ENCODE measurements around the gene PRKCSH. TPM values are rescaled to one million over a fixed set of nuclear protein-coding genes. Genes with fewer than 3 reads are reported as not detected.

The PRKCSH gene
- total and polyA plus RNA-seq, 2 donors (not counting 1 experiment from before 2014, with no cell fraction given) = 259 to 402 TPM

DNA sequence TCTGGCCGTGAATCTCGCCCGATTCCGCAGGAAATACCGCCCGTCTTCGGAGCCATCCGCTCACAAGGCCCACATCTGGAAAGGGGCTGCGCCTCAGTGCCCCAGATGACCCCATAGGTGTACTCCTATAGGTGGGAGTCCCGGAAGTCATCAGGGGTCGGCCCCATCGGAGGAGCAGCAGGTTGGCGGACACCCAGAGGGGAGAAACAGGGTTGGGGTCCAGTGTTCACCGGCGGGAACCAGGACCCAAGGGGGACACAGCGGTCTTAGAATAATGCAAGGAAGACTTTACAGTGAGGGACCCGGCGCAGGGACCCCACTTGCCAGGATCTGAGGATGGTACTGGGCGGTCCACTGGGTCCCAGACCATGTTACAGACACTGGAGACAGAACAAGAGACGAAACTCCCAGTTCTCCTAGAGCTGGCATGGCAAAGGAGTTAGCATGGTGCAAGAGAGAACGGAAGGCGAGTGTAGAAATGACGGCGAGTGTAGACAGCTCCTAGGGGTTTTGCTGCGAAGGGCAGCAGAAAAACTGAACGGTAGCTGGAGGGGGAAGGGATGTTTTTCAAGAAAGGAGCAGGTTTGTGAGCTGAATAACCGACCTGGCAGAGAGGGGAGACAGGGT is 12.2 kb upstream of the PRKCSH start:
- H3K79me2 ChIP-seq (ENCODE audit: control insufficient read depth, insufficient read depth, low read length) = no peaks in the 10 kb centered on the region
- H4K20me1 ChIP-seq (ENCODE audit: control insufficient read depth, insufficient read depth, low read length, poor library complexity, severe bottlenecking) = no peaks in the 10 kb centered on the region
- no peaks in the 10 kb centered on the region for H3K9me3 Mint-ChIP-seq (ENCODE audit: insufficient read depth)
- CTCF ChIA-PET = interaction anchor here (0.6 to 5.4 kb wide), 9 partner anchors 12 to 180 kb away, joined by 3 to 41 read pairs (median 4); partner anchors contain the start of genes EPOR, ODAD3, PRKCSH and SWSAP1
- 31% methylated on average over 27 of the region's 27 CpGs for WGBS (ENCODE audit: insufficient coverage)
- DNase-seq = no peak
- H3K36me3 ChIP-seq (replicated peaks in 1 of 2; ENCODE audit: control extremely low read depth in 1 of 2, control insufficient read depth in 1 of 2, extremely low read depth in 1 of 2, insufficient read depth in 2 of 2, low read length in 1 of 2) = no peaks in the 10 kb centered on the region
- ATAC-seq (ENCODE audit: low read depth) = no peak
- intact Hi-C loops (cut with micrococcal nuclease) = loop anchor here (5.0 kb wide), 2 partner anchors 159 to 376 kb away; no protein-coding TSS in a partner anchor
- peaks cover 0 to 48% (median 24%) of the 10 kb centered on the region in 4 experiments for H3K27me3 ChIP-seq (replicated peaks in 1 of 4; ENCODE audit: control extremely low read depth in 1 of 4, control insufficient read depth in 3 of 4, insufficient read depth in 4 of 4, low read length in 3 of 4)
- peak overlapping the region; percentile 84 for H3K4me3 Mint-ChIP-seq
- H3K27me3 Mint-ChIP-seq = peaks cover 18% of the 10 kb centered on the region
- peak overlapping the region; percentile 54 for H3K9ac ChIP-seq (ENCODE audit: low read length)
- no peak overlapping the region for H3K27ac ChIP-seq (ENCODE audit: low read length in 2 of 2)
- POLR2A ChIA-PET = interaction anchor here (0.5 to 3.0 kb wide), 7 partner anchors 9 to 86 kb away, joined by 3 to 15 read pairs (median 4); partner anchors contain the start of genes ODAD3, PRKCSH and SWSAP1
- H3K4me2 ChIP-seq (replicated peaks; ENCODE audit: low read depth, low read length, poor library complexity, severe bottlenecking) = peak overlapping the region; percentile 76
- H2AFZ ChIP-seq (ENCODE audit: insufficient read depth, low read depth, low read length, poor library complexity, severe bottlenecking) = peak overlapping the region; percentile 55
- peaks cover 50% of the 10 kb centered on the region for H3K4me1 Mint-ChIP-seq
- peak overlapping the region in 3 of 5 experiments; percentile 40 to 57 (median 49) for H3K4me3 ChIP-seq (ENCODE audit: control extremely low read depth in 1 of 5, extremely low read depth in 1 of 5, insufficient read depth in 1 of 5, low read depth in 2 of 5, low read length in 4 of 5)
- H3K27ac Mint-ChIP-seq = peak overlapping the region; percentile 58
- TF ChIP-seq EZH2 (IDR thresholded peaks at IDR 0.05; ENCODE audit: borderline replicate concordance, insufficient read depth, low read depth, low read length, poor library complexity, severe bottlenecking) = no peak
- TF ChIP-seq, protein P1, sequence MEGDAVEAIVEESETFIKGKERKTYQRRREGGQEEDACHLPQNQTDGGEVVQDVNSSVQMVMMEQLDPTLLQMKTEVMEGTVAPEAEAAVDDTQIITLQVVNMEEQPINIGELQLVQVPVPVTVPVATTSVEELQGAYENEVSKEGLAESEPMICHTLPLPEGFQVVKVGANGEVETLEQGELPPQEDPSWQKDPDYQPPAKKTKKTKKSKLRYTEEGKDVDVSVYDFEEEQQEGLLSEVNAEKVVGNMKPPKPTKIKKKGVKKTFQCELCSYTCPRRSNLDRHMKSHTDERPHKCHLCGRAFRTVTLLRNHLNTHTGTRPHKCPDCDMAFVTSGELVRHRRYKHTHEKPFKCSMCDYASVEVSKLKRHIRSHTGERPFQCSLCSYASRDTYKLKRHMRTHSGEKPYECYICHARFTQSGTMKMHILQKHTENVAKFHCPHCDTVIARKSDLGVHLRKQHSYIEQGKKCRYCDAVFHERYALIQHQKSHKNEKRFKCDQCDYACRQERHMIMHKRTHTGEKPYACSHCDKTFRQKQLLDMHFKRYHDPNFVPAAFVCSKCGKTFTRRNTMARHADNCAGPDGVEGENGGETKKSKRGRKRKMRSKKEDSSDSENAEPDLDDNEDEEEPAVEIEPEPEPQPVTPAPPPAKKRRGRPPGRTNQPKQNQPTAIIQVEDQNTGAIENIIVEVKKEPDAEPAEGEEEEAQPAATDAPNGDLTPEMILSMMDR (IDR thresholded peaks at IDR 0.05) = no peak
- peaks cover 0 to 47% (median 0%) of the 10 kb centered on the region in 3 donors for H3K9me3 ChIP-seq (ENCODE audit: control extremely low read depth in 1 of 3, control insufficient read depth in 2 of 3, insufficient read depth in 1 of 3, low read length in 2 of 3)
- H3K4me1 ChIP-seq (ENCODE audit: control insufficient read depth in 2 of 2, insufficient read depth in 2 of 2, low read length in 2 of 2) = peaks cover 54 to 59% of the 10 kb centered on the region in 2 donors

DNA sequence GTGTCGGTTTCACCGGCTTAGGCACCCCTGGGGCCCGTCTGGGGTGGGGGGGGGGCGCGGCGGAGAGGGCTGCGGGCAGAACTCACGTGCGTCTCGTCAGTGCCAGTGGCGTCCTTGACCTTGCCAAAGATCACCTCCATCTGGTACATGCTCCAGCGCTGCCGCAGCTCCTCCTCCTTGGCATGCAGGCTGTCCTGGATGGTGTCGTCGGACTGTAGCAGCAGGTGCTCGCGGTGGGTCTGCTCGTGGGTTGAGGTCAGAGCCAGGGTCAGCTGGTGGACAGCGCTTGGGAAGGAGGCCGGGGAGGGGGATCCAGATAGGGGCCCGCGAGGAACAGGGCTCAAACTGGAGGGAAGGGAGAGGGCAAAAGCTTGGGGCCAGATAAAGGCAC is 11.6 kb upstream of the PRKCSH start:
- Histone ChIP-seq H3K9ac (ENCODE audit: low read length) (no peak overlapping the region), H3K27me3 (replicated peaks in 1 of 4; ENCODE audit: control extremely low read depth in 1 of 4, control insufficient read depth in 3 of 4, insufficient read depth in 4 of 4, low read length in 3 of 4) (peaks cover 0 to 43% (median 21%) of the 10 kb centered on the region in 4 experiments), H3K4me3 (ENCODE audit: control extremely low read depth in 1 of 5, extremely low read depth in 1 of 5, insufficient read depth in 1 of 5, low read depth in 2 of 5, low read length in 4 of 5) (no peak overlapping the region), H3K9me3 (ENCODE audit: control extremely low read depth in 1 of 3, control insufficient read depth in 2 of 3, insufficient read depth in 1 of 3, low read length in 2 of 3) (peaks cover 0 to 47% (median 0%) of the 10 kb centered on the region in 3 donors), H2AFZ (ENCODE audit: insufficient read depth, low read depth, low read length, poor library complexity, severe bottlenecking) (no peak overlapping the region), H3K36me3 (replicated peaks in 1 of 2; ENCODE audit: control extremely low read depth in 1 of 2, control insufficient read depth in 1 of 2, extremely low read depth in 1 of 2, insufficient read depth in 2 of 2, low read length in 1 of 2) (no peaks in the 10 kb centered on the region), H3K4me2 (replicated peaks; ENCODE audit: low read depth, low read length, poor library complexity, severe bottlenecking) (peak overlapping the region; percentile 76), H3K27ac (ENCODE audit: low read length in 2 of 2) (no peak overlapping the region), H4K20me1 (ENCODE audit: control insufficient read depth, insufficient read depth, low read length, poor library complexity, severe bottlenecking) (no peaks in the 10 kb centered on the region), H3K4me1 (ENCODE audit: control insufficient read depth in 2 of 2, insufficient read depth in 2 of 2, low read length in 2 of 2) (peaks cover 49 to 54% of the 10 kb centered on the region in 2 donors), H3K79me2 (ENCODE audit: control insufficient read depth, insufficient read depth, low read length) (no peaks in the 10 kb centered on the region)
- intact Hi-C loops (cut with micrococcal nuclease) = loop anchor here (5.0 kb wide), 2 partner anchors 159 to 376 kb away; no protein-coding TSS in a partner anchor
- peaks cover 18% of the 10 kb centered on the region for H3K27me3 Mint-ChIP-seq
- H3K4me1 Mint-ChIP-seq = peaks cover 45% of the 10 kb centered on the region
- peak overlapping the region; percentile 84 for H3K4me3 Mint-ChIP-seq
- H3K9me3 Mint-ChIP-seq (ENCODE audit: insufficient read depth) = no peaks in the 10 kb centered on the region
- POLR2A ChIA-PET = interaction anchor here (0.6 to 3.0 kb wide), 4 partner anchors 11 to 49 kb away, joined by 3 to 15 read pairs (median 4); partner anchors contain the start of genes ODAD3, PRKCSH and SWSAP1
- ATAC-seq (ENCODE audit: low read depth) (no peak), DNase-seq (peak; percentile 52)
- TF ChIP-seq EZH2 (IDR thresholded peaks at IDR 0.05; ENCODE audit: borderline replicate concordance, insufficient read depth, low read depth, low read length, poor library complexity, severe bottlenecking) = no peak
- TF ChIP-seq, protein P1 (IDR thresholded peaks at IDR 0.05) = no peak
- no peak overlapping the region for H3K27ac Mint-ChIP-seq
- 14% methylated on average over 21 of the region's 22 CpGs for WGBS (ENCODE audit: insufficient coverage)
- CTCF ChIA-PET = interaction anchor here (0.6 to 5.4 kb wide), 8 partner anchors 11 to 180 kb away, joined by 3 to 41 read pairs (median 4); partner anchors contain the start of genes EPOR, ODAD3, PRKCSH and SWSAP1
